Glutamatergic neuron (in vitro differentiated cells): ENCODE data around the gene ZFPM1. TPM values are rescaled to one million over a fixed set of nuclear protein-coding genes. Genes with fewer than 3 reads are reported as not detected.

Experiments used
- DNase-seq: peaks from one replicate; pipeline ENCODE4 v3.0.0; 2022
- H3K27ac Mint-ChIP-seq: one replicate; pipeline ENCODE4 v1.8.0; 2020; ENCODE audit warnings: mild to moderate bottlenecking, mixed read lengths, inconsistent platforms; ENCODE audit not compliant: unreplicated experiment
- H3K27me3 Mint-ChIP-seq: one replicate; pipeline ENCODE4 v1.8.0; 2020; ENCODE audit warnings: mild to moderate bottlenecking, moderate library complexity, mixed read lengths, inconsistent platforms; ENCODE audit not compliant: unreplicated experiment
- H3K36me3 Mint-ChIP-seq: one replicate; pipeline ENCODE4 v1.8.0; 2020; ENCODE audit warnings: mild to moderate bottlenecking, mixed read lengths, inconsistent platforms; ENCODE audit not compliant: unreplicated experiment
- H3K4me1 Mint-ChIP-seq: one replicate; pipeline ENCODE4 v1.8.0; 2020; ENCODE audit warnings: mild to moderate bottlenecking, low read depth, mixed read lengths, inconsistent platforms; ENCODE audit not compliant: unreplicated experiment
- H3K4me3 Mint-ChIP-seq: one replicate; pipeline ENCODE4 v1.8.0; 2020; ENCODE audit warnings: mild to moderate bottlenecking, mixed read lengths, inconsistent platforms; ENCODE audit not compliant: unreplicated experiment
- H3K9me3 Mint-ChIP-seq: one replicate; pipeline ENCODE4 v1.8.0; 2020; ENCODE audit warnings: mild to moderate bottlenecking, moderate library complexity, mixed read lengths, inconsistent platforms; ENCODE audit not compliant: unreplicated experiment
- CTCF ChIP-seq: fragments of 200-600 bp; sonication (generic); IDR thresholded peaks from one replicate; pipeline ENCODE4 v1.5.0; 2021; ENCODE audit not compliant: partially characterized antibody, unreplicated experiment
- total RNA-seq: library from RNA; stranded (reverse); fragmentation: NEBNext Ultra II Directional; extraction: Animal tissue kit (Norgen Biotek cat#: 25700); gene quantifications from one replicate; pipeline ENCODE4 v1.2.1, GENCODE V29; 2021; ENCODE audit not compliant: unreplicated experiment

ZFPM1 gene
- total RNA-seq, 1 donor from 2014 or later = 11.1 TPM

DNA sequence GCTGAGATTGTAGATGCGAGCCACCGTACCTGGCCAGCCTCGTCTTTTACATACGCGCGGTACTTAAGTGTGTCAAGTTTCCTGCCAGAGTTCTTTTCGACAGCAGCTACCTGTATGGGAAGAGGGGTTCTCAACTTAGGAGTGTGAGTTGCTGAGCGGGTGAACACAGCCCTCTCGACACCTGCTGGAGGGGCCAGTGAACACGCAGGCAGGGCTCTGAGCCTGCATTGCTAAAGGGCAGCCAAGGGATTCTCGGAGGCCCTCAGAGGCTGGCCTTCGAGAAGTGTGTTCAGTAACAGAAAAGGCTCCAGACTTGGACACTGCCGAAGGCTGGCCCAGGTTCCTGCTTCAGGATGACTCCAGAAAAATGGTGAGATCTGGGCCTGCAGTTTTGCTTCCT is 123.2 kb downstream of the ZFPM1 start:
- Mint-ChIP-seq H3K27ac (no peak overlapping the region), H3K9me3 (peaks cover 2% of the 10 kb centered on the region), H3K4me1 (no peaks in the 10 kb centered on the region), H3K36me3 (no peaks in the 10 kb centered on the region), H3K4me3 (no peak overlapping the region), H3K27me3 (peaks cover 2% of the 10 kb centered on the region)
- no peak for DNase-seq
- TF ChIP-seq CTCF = no peak

DNA sequence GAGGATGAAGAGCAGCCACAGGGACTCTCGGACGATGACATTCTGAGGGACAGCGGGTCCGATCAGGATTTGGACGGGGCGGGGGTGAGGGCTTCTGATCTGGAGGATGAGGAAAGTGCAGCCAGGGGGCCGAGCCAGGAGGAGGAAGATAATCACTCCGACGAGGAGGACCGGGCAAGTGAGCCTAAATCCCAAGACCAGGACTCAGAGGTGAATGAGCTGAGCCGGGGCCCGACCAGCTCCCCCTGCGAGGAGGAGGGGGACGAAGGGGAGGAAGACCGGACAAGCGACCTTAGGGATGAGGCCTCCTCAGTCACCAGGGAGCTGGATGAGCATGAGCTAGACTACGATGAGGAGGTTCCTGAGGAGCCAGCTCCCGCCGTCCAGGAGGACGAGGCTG is 124.1 kb downstream of the ZFPM1 start:
- Mint-ChIP-seq H3K9me3 (peaks cover 4% of the 10 kb centered on the region), H3K27ac (no peak overlapping the region), H3K4me1 (no peaks in the 10 kb centered on the region), H3K36me3 (no peaks in the 10 kb centered on the region), H3K4me3 (no peak overlapping the region), H3K27me3 (peaks cover 2% of the 10 kb centered on the region)
- no peak for DNase-seq
- TF ChIP-seq CTCF = no peak

DNA sequence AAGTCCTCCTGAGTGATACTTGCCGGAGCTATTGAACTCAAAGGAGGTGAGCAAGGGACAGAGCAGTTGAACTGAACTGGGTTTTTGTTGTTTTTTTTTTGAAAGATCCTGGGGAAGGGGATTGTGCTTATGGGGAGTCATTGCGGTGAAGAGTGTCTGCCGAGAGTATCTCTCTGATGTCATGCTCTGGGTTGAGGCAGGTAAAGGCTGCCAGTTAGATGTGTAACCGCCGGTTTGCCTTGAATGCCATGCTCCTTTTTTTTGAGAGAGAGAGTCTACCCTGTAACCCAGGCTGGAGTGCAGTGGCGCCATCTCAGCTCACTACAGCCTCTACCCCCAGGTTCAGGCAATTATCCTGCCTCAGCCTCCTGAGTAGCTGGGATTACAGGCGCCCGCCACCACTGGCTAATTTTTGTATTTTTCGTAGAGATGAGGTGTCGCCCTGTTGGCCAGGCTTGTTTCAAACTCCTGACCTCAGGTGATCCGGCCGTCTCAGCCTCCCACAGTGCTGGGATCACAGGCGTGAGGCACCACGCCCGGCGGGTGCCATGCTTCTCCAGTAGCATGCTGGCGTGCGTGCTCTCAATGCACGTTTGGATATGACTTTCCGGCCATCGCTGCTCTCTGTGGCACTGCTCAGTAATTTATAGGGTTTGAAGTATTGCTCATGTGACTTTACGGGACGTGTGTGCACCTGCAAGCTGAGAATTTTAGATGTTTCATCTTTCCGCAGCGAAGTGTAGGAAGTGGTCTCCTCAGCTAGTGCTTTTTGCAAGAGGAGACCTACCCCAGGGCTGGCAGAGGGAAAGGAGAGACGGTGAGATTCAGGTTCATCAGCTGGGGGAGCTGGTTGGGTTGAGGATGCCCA is 125.6 kb downstream of the ZFPM1 start:
- Mint-ChIP-seq H3K36me3 (no peaks in the 10 kb centered on the region), H3K9me3 (peaks cover 4% of the 10 kb centered on the region), H3K27me3 (peaks cover 2% of the 10 kb centered on the region), H3K4me1 (no peaks in the 10 kb centered on the region), H3K27ac (no peak overlapping the region), H3K4me3 (no peak overlapping the region)
- no peak for DNase-seq
- TF ChIP-seq CTCF = no peak

DNA sequence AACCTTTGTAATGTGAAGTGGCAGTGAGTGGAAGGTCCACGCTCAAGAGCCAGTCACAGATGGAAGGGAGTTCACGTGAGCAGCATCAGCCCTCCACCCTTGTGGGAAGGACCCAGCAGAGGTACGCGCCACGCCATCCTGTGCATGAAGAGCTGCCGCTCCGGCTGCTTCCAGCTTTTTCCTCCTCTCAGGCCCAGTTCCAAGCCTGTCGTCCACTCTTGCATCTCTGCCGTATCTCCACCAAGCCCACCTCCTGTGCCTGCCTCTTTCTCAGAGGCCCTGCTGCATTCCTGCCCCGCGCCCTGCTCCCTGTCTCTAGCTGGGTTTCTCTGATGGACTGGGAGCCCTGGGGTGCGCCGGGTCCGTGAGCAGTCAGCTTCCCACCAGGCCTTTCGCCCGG is 127.3 kb downstream of the ZFPM1 start:
- peaks cover 2% of the 10 kb centered on the region for H3K27me3 Mint-ChIP-seq
- no peak for TF ChIP-seq CTCF
- H3K36me3 Mint-ChIP-seq = no peaks in the 10 kb centered on the region
- peaks cover 4% of the 10 kb centered on the region for H3K9me3 Mint-ChIP-seq
- no peak overlapping the region for H3K4me3 Mint-ChIP-seq
- no peak for DNase-seq
- H3K27ac Mint-ChIP-seq = no peak overlapping the region
- H3K4me1 Mint-ChIP-seq = no peaks in the 10 kb centered on the region

DNA sequence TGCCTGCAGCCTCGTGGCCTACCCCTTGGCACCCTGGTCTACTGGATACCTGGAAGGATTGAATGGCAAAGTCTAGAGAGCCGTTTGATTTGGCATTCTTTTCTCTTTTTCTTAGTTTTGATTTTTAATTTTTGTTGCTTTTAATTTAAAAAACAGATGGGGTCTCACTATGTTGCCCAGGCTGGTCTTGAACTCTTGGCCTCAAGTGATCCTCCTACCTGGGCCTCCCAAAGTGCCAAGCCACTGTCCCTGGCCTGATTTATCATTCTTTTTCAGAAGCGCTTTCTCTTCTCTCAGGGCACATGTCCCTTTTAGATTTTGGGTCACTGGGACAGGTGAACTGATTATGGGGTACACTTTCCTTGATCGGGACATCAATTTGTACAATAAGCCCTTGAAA is 128.0 kb downstream of the ZFPM1 start:
- no peak for DNase-seq
- Mint-ChIP-seq H3K36me3 (no peaks in the 10 kb centered on the region), H3K27me3 (peaks cover 2% of the 10 kb centered on the region), H3K4me1 (no peaks in the 10 kb centered on the region), H3K4me3 (no peak overlapping the region), H3K9me3 (peaks cover 4% of the 10 kb centered on the region), H3K27ac (peak overlapping the region; percentile 15)
- TF ChIP-seq CTCF = no peak
